HG03139 (cell line): Measurements from ENCODE around the gene SCP2.
A peak's percentile ranks its signal among the peaks of the same experiment; 100 is the strongest.

Experiments used
- ATAC-seq: cut with Tn5 transposase; IDR thresholded peaks from one replicate; pipeline ENCODE4 v1.9.1; 2021; ENCODE audit not compliant: unreplicated experiment

SCP2 gene

GRCh38 chr1:52927212-52928014 is at the start of gene SCP2:
TSS of gene SCP2 (plus strand) at chr1:52927276. CDS start at chr1:52927397, 121 bp downstream.
- ATAC-seq: peak; percentile 80

- ATAC-seq: no peak
These were observed 49.5 kb upstream of the SCP2 start for GRCh38 chr1:52877554-52877953.

GRCh38 chr1:52880206-52880605 is 46.9 kb upstream of the SCP2 start:
- ATAC-seq: no peak

GRCh38 chr1:52887483-52887882 is 39.6 kb upstream of the SCP2 start:
- no peak for ATAC-seq

GRCh38 chr1:52892424-52893215 is 34.5 kb upstream of the SCP2 start:
- ATAC-seq: no peak

- no peak for ATAC-seq
These were observed 27.6 kb upstream of the SCP2 start for GRCh38 chr1:52899445-52899894.

- no peak for ATAC-seq
These were observed 26.7 kb upstream of the SCP2 start for GRCh38 chr1:52900402-52900801.

GRCh38 chr1:52901384-52901783 is 25.7 kb upstream of the SCP2 start:
- ATAC-seq: no peak

GRCh38 chr1:52904208-52904926 is 22.7 kb upstream of the SCP2 start:
- ATAC-seq: no peak

GRCh38 chr1:52904927-52905698 is 22.0 kb upstream of the SCP2 start:
- no peak for ATAC-seq

- no peak for ATAC-seq
These were observed 20.9 kb upstream of the SCP2 start for GRCh38 chr1:52906135-52906603.

GRCh38 chr1:52907068-52907811 is 19.8 kb upstream of the SCP2 start:
- no peak for ATAC-seq

- ATAC-seq: no peak
These were observed 19.3 kb upstream of the SCP2 start for GRCh38 chr1:52907812-52908153.

- ATAC-seq: no peak
These were observed 15.5 kb upstream of the SCP2 start for GRCh38 chr1:52911541-52911940.

GRCh38 chr1:52913014-52913413 is 14.1 kb upstream of the SCP2 start:
- ATAC-seq: no peak

- ATAC-seq: no peak
These were observed 13.5 kb upstream of the SCP2 start for GRCh38 chr1:52913537-52913936.

GRCh38 chr1:52914463-52914862 is 12.6 kb upstream of the SCP2 start:
- ATAC-seq: no peak

GRCh38 chr1:52915211-52915854 is 11.7 kb upstream of the SCP2 start:
- no peak for ATAC-seq

- no peak for ATAC-seq
These were observed 11.2 kb upstream of the SCP2 start for GRCh38 chr1:52915855-52916220.
